ENCODE data around the gene ZBTB16. TPM values are rescaled to one million over a fixed set of nuclear protein-coding genes. Genes with fewer than 3 reads are reported as not detected.

The ZBTB16 gene
- total and polyA plus RNA-seq, 2 of the 4 experiments (the other 2 are of a cell fraction) = not detected

DNA sequence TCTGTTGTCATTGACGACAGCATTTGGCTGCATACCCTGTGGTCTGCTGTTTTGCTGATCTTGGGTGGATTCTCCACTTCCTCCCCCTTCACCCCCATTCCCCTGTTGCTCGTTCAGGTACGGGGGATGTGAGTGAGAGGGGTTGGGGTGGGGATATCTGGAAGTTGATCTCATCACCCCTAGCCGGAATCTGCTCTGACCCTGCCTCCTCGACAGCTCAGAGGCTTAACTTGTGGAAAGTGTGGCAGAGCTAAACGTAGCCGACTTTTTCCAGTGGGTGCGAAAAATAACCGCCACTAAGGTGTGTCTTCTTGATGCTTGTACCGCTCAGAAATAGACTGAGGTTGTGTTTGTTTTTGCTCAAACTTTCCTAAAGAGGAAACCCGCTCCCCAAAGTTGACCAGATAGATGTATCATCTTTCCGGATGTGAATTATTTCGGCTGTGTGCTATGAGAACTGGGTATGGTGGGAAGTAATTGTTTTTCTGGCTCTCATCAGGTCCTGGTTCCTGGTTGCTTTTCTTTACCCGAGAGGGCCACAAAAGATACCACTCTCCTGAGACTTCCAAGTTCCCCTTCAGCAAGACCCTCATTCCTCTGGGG, 6.6 kb downstream of the ZBTB16 start:
- Histone ChIP-seq H3K27ac (ENCODE audit: insufficient read depth, low read length) (no peak overlapping the region), H4K20me1 (ENCODE audit: insufficient read depth, low read length) (no peaks in the 10 kb centered on the region), H3K9ac (ENCODE audit: low read depth, low read length) (no peak overlapping the region), H3K4me2 (ENCODE audit: low read depth, low read length) (no peak overlapping the region), H3K36me3 (ENCODE audit: control insufficient read depth, insufficient read depth, low read length) (no peaks in the 10 kb centered on the region), H2BK20ac (ENCODE audit: low read depth, low read length) (no peak overlapping the region), H3K4me3 (ENCODE audit: insufficient read depth, low read depth, low read length) (no peak overlapping the region), H3K18ac (ENCODE audit: low read depth, low read length) (no peak overlapping the region), H3K4me1 (ENCODE audit: control insufficient read depth, insufficient read depth, low read length) (peaks cover 1% of the 10 kb centered on the region; the same call in 1 of the 2 replicates), H4K8ac (ENCODE audit: low read depth in 2 of 2, low read length in 2 of 2) (no peak overlapping the region), H3K14ac (replicated peaks; ENCODE audit: low read depth, low read length) (no peak overlapping the region), H3K27me3 (ENCODE audit: control insufficient read depth, insufficient read depth, low read length) (peaks cover 35% of the 10 kb centered on the region), H2BK120ac (ENCODE audit: low read depth, low read length) (no peak overlapping the region), H2AK9ac (replicated peaks; ENCODE audit: low read depth, low read length, poor library complexity) (no peak overlapping the region), H3K4ac (ENCODE audit: low read depth, low read length) (no peak overlapping the region), H3K23ac (ENCODE audit: low read depth, low read length) (no peak overlapping the region), H2AK5ac (ENCODE audit: low read depth, low read length) (no peak overlapping the region), H2BK5ac (ENCODE audit: low read depth, low read length, poor library complexity, severe bottlenecking) (no peak overlapping the region), H3K9me1 (ENCODE audit: insufficient read depth, low read length) (no peaks in the 10 kb centered on the region), H4K91ac (ENCODE audit: insufficient read depth, low read depth, low read length) (no peak overlapping the region), H3K9me3 (ENCODE audit: control insufficient read depth, insufficient read depth, low read length) (no peaks in the 10 kb centered on the region), H3K56ac (ENCODE audit: extremely low read depth, insufficient read depth, low read length) (no peak overlapping the region), H4K5ac (ENCODE audit: low read depth, low read length) (no peak overlapping the region), H2BK15ac (ENCODE audit: low read depth, low read length) (no peak overlapping the region), H2AFZ (replicated peaks; ENCODE audit: low read length, poor library complexity) (no peak overlapping the region), H3K79me1 (ENCODE audit: low read depth in 1 of 2, low read length in 2 of 2) (no peaks in the 10 kb centered on the region)
- dilution Hi-C loops (cut with HindIII; ENCODE audit: low sequenced_read_pairs, unreplicated experiment) = no loop called here
- DNase-seq (no peak), ATAC-seq (ENCODE audit: low read depth) (no peak)
- TF ChIP-seq MXI1 (IDR thresholded peaks at IDR 0.05; ENCODE audit: borderline replicate concordance, low read depth, low read length) (no peak), CHD1 (IDR thresholded peaks at IDR 0.05; ENCODE audit: low read depth, low read length) (no peak), POLR2A (IDR thresholded peaks at IDR 0.05; ENCODE audit: low read depth, low read length) (no peak), MAFK (IDR thresholded peaks at IDR 0.05; ENCODE audit: low read depth, low read length) (no peak), SMC3 (IDR thresholded peaks at IDR 0.05; ENCODE audit: low read depth, low read length) (no peak), RAD21 (IDR thresholded peaks at IDR 0.05; ENCODE audit: low read length) (no peak), RFX5 (IDR thresholded peaks at IDR 0.05; ENCODE audit: low read depth, low read length) (no peak), MAZ (IDR thresholded peaks at IDR 0.05; ENCODE audit: borderline replicate concordance, low read depth, low read length) (no peak), BHLHE40 (IDR thresholded peaks at IDR 0.05; ENCODE audit: low read depth, low read length) (no peak), RCOR1 (IDR thresholded peaks at IDR 0.05; ENCODE audit: insufficient replicate concordance, low read length) (no peak), FOS (IDR thresholded peaks at IDR 0.05; ENCODE audit: low read depth, low read length) (no peak), CEBPB (IDR thresholded peaks at IDR 0.05; ENCODE audit: low read depth, low read length) (no peak), NFE2L2 (IDR thresholded peaks at IDR 0.05; ENCODE audit: low read depth, low read length) (no peak)
- TF ChIP-seq, protein P1, sequence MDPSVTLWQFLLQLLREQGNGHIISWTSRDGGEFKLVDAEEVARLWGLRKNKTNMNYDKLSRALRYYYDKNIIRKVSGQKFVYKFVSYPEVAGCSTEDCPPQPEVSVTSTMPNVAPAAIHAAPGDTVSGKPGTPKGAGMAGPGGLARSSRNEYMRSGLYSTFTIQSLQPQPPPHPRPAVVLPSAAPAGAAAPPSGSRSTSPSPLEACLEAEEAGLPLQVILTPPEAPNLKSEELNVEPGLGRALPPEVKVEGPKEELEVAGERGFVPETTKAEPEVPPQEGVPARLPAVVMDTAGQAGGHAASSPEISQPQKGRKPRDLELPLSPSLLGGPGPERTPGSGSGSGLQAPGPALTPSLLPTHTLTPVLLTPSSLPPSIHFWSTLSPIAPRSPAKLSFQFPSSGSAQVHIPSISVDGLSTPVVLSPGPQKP (IDR thresholded peaks at IDR 0.05; ENCODE audit: borderline replicate concordance, low read depth, low read length) = no peak
- TF ChIP-seq, protein P2, sequence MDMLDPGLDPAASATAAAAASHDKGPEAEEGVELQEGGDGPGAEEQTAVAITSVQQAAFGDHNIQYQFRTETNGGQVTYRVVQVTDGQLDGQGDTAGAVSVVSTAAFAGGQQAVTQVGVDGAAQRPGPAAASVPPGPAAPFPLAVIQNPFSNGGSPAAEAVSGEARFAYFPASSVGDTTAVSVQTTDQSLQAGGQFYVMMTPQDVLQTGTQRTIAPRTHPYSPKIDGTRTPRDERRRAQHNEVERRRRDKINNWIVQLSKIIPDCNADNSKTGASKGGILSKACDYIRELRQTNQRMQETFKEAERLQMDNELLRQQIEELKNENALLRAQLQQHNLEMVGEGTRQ (IDR thresholded peaks at IDR 0.05; ENCODE audit: low read depth, low read length) = no peak
- TF ChIP-seq, protein P3, sequence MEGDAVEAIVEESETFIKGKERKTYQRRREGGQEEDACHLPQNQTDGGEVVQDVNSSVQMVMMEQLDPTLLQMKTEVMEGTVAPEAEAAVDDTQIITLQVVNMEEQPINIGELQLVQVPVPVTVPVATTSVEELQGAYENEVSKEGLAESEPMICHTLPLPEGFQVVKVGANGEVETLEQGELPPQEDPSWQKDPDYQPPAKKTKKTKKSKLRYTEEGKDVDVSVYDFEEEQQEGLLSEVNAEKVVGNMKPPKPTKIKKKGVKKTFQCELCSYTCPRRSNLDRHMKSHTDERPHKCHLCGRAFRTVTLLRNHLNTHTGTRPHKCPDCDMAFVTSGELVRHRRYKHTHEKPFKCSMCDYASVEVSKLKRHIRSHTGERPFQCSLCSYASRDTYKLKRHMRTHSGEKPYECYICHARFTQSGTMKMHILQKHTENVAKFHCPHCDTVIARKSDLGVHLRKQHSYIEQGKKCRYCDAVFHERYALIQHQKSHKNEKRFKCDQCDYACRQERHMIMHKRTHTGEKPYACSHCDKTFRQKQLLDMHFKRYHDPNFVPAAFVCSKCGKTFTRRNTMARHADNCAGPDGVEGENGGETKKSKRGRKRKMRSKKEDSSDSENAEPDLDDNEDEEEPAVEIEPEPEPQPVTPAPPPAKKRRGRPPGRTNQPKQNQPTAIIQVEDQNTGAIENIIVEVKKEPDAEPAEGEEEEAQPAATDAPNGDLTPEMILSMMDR (conservative IDR thresholded peaks at IDR 0.05; ENCODE audit: low read depth, low read length) = no peak
- no CpG with 5 or more reads among the region's 14 CpGs for WGBS, 2 experiments (ENCODE audit: extremely low coverage in 2 of 2, insufficient read length in 1 of 2)
- no TSS peak for BruUV-seq (replicated peaks)
- in situ Hi-C loops (cut with MboI; ENCODE audit: low sequenced_read_pairs) = no loop called here
- intact Hi-C loops (cut with micrococcal nuclease) = no loop called here
- ChIA-PET POLR2A (ENCODE audit: unreplicated experiment) (no interaction called here), CTCF (no interaction called here)

Measured in IMR-90 (cell line).